ENCODE measurements around the gene ZNRF1. TPM values are rescaled to one million over a fixed set of nuclear protein-coding genes. Genes with fewer than 3 reads are reported as not detected.
"Not testable (repeated sequence)": the region's sequence is repeated elsewhere in the genome, so short reads cannot be mapped to it uniquely, and the experiment has no call there.

ZNRF1 gene
- total and polyA plus RNA-seq, 2 donors = 13.4 to 22.0 TPM

GRCh38 chr16:75025761-75026160, 26.9 kb downstream of the ZNRF1 start:
- 21% methylated on average over 3 of the region's 3 CpGs for WGBS
- Histone ChIP-seq H3K36me3 (ENCODE audit: insufficient read depth) (no peaks in the 10 kb centered on the region), H3K27ac (ENCODE audit: low read depth) (peak overlapping the region; percentile 77), H3K4me3 (ENCODE audit: low read depth, low read length) (no peak overlapping the region), H3K4me1 (ENCODE audit: insufficient read depth) (peaks cover 2% of the 10 kb centered on the region)
- no peak for DNase-seq (ENCODE audit: extremely low spot score)

- H3K27ac ChIP-seq (ENCODE audit: low read depth) = peak overlapping the region; percentile 71
- not testable (repeated sequence) for H3K36me3 ChIP-seq (ENCODE audit: insufficient read depth); DNase-seq (ENCODE audit: extremely low spot score); H3K4me3 ChIP-seq (ENCODE audit: low read depth, low read length); H3K4me1 ChIP-seq (ENCODE audit: insufficient read depth)
- WGBS = 55% methylated on average over 10 of the region's 10 CpGs
Observed at GRCh38 chr16:75026239-75026891, 27.5 kb downstream of the ZNRF1 start.

- H3K27ac ChIP-seq (ENCODE audit: low read depth) = peak overlapping the region; percentile 38
- H3K4me3 ChIP-seq (ENCODE audit: low read depth, low read length) = no peak overlapping the region
- 91% methylated on average over 2 of the region's 2 CpGs for WGBS
- DNase-seq (ENCODE audit: extremely low spot score) = no peak
- H3K36me3 ChIP-seq (ENCODE audit: insufficient read depth) = no peaks in the 10 kb centered on the region
- peaks cover 2% of the 10 kb centered on the region for H3K4me1 ChIP-seq (ENCODE audit: insufficient read depth)
Observed at GRCh38 chr16:75026892-75027391, 28.1 kb downstream of the ZNRF1 start.

GRCh38 chr16:75027520-75028300, 28.9 kb downstream of the ZNRF1 start:
- 92% methylated on average over 6 of the region's 6 CpGs for WGBS
- Histone ChIP-seq H3K27ac (ENCODE audit: low read depth) (no peak overlapping the region), H3K4me3 (ENCODE audit: low read depth, low read length) (no peak overlapping the region), H3K4me1 (ENCODE audit: insufficient read depth) (peaks cover 2% of the 10 kb centered on the region), H3K36me3 (ENCODE audit: insufficient read depth) (no peaks in the 10 kb centered on the region)
- no peak for DNase-seq (ENCODE audit: extremely low spot score)

- no peak overlapping the region for H3K4me3 ChIP-seq (ENCODE audit: low read depth, low read length)
- H3K4me1 ChIP-seq (ENCODE audit: insufficient read depth) = peaks cover 2% of the 10 kb centered on the region
- H3K36me3 ChIP-seq (ENCODE audit: insufficient read depth) = no peaks in the 10 kb centered on the region
- no peak overlapping the region for H3K27ac ChIP-seq (ENCODE audit: low read depth)
- 75% methylated on average over 4 of the region's 4 CpGs for WGBS
- DNase-seq (ENCODE audit: extremely low spot score) = no peak
Observed at GRCh38 chr16:75028544-75029135, 29.8 kb downstream of the ZNRF1 start.

- DNase-seq (ENCODE audit: extremely low spot score) = no peak
- H3K27ac ChIP-seq (ENCODE audit: low read depth) = no peak overlapping the region
- peaks cover 2% of the 10 kb centered on the region for H3K4me1 ChIP-seq (ENCODE audit: insufficient read depth)
- H3K4me3 ChIP-seq (ENCODE audit: low read depth, low read length) = no peak overlapping the region
- no peaks in the 10 kb centered on the region for H3K36me3 ChIP-seq (ENCODE audit: insufficient read depth)
Observed at GRCh38 chr16:75029854-75030253, 31.0 kb downstream of the ZNRF1 start.

GRCh38 chr16:75032655-75033054, 33.8 kb downstream of the ZNRF1 start:
- no peaks in the 10 kb centered on the region for H3K4me1 ChIP-seq (ENCODE audit: insufficient read depth)
- no peak overlapping the region for H3K4me3 ChIP-seq (ENCODE audit: low read depth, low read length)
- no peak overlapping the region for H3K27ac ChIP-seq (ENCODE audit: low read depth)
- no peak for DNase-seq (ENCODE audit: extremely low spot score)
- no peaks in the 10 kb centered on the region for H3K36me3 ChIP-seq (ENCODE audit: insufficient read depth)

- Histone ChIP-seq H3K4me1 (ENCODE audit: insufficient read depth) (no peaks in the 10 kb centered on the region), H3K27ac (ENCODE audit: low read depth) (no peak overlapping the region), H3K4me3 (ENCODE audit: low read depth, low read length) (no peak overlapping the region), H3K36me3 (ENCODE audit: insufficient read depth) (no peaks in the 10 kb centered on the region)
- 86% methylated on average over 9 of the region's 9 CpGs for WGBS
- DNase-seq (ENCODE audit: extremely low spot score) = no peak
Observed at GRCh38 chr16:75035410-75035968, 36.7 kb downstream of the ZNRF1 start.

GRCh38 chr16:75038036-75038858, 39.4 kb downstream of the ZNRF1 start:
- DNase-seq (ENCODE audit: extremely low spot score) = no peak
- no peak overlapping the region for H3K27ac ChIP-seq (ENCODE audit: low read depth)
- H3K4me3 ChIP-seq (ENCODE audit: low read depth, low read length) = no peak overlapping the region
- WGBS = 83% methylated on average over 3 of the region's 3 CpGs
- no peaks in the 10 kb centered on the region for H3K4me1 ChIP-seq (ENCODE audit: insufficient read depth)
- no peaks in the 10 kb centered on the region for H3K36me3 ChIP-seq (ENCODE audit: insufficient read depth)

GRCh38 chr16:75039941-75040340, 41.1 kb downstream of the ZNRF1 start:
- no peaks in the 10 kb centered on the region for H3K4me1 ChIP-seq (ENCODE audit: insufficient read depth)
- 67% methylated on average over 6 of the region's 6 CpGs for WGBS
- no peak for DNase-seq (ENCODE audit: extremely low spot score)
- H3K4me3 ChIP-seq (ENCODE audit: low read depth, low read length) = no peak overlapping the region
- H3K36me3 ChIP-seq (ENCODE audit: insufficient read depth) = no peaks in the 10 kb centered on the region
- no peak overlapping the region for H3K27ac ChIP-seq (ENCODE audit: low read depth)

GRCh38 chr16:75042426-75043174, 43.8 kb downstream of the ZNRF1 start:
- H3K4me3 ChIP-seq (ENCODE audit: low read depth, low read length) = no peak overlapping the region
- H3K27ac ChIP-seq (ENCODE audit: low read depth) = no peak overlapping the region
- WGBS = 33% methylated on average over 8 of the region's 8 CpGs
- no peak for DNase-seq (ENCODE audit: extremely low spot score)
- no peaks in the 10 kb centered on the region for H3K4me1 ChIP-seq (ENCODE audit: insufficient read depth)
- H3K36me3 ChIP-seq (ENCODE audit: insufficient read depth) = no peaks in the 10 kb centered on the region

- no peak overlapping the region for H3K4me3 ChIP-seq (ENCODE audit: low read depth, low read length)
- 94% methylated on average over 2 of the region's 2 CpGs for WGBS
- no peaks in the 10 kb centered on the region for H3K4me1 ChIP-seq (ENCODE audit: insufficient read depth)
- DNase-seq (ENCODE audit: extremely low spot score) = no peak
- H3K27ac ChIP-seq (ENCODE audit: low read depth) = no peak overlapping the region
- H3K36me3 ChIP-seq (ENCODE audit: insufficient read depth) = no peaks in the 10 kb centered on the region
Observed at GRCh38 chr16:75043175-75043895, 44.5 kb downstream of the ZNRF1 start.

Data from urinary bladder (tissue), 4 donors.